NCI-H524 (cell line): ENCODE measurements around the gene ZNF605.
"Not testable (repeated sequence)": the region's sequence is repeated elsewhere in the genome, so short reads cannot be mapped to it uniquely, and the experiment has no call there.

ENCODE experiments used
- DNase-seq, 2 experiments: peaks; one replicate each; lab custom pipeline; 2025; lab: John Stamatoyannopoulos, UW

ZNF605 gene

GRCh38 chr12:132948146-132949066 is 7.7 kb downstream of the ZNF605 start:
- no peak for DNase-seq

DNA sequence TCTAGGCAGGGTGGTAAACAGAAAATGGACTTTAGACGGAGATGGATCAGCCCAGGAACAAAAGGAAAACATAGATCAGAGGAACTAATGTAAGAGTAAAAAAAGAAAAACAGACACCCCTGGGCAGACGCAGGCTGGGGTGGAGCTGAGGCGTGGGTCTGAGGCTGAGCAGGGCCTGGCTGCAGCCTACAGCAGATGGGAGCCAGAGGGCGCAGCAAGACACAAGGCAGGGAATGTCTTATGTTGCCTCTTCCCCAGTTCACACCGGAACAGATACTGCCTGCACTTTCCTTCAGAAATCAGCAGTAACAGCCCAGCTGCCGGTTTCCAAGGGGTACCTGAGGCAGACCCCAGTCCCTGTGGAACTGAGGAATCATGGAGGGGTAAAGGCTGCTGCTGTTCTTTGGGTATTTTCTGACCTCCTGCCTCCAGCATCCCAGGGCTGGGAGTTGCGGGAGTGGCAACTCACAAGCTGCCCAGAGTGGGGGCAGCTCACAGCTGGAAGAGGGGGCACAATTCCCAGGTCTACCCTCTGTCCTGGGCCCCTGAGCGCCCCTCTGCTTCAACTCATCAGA is 9.8 kb downstream of the ZNF605 start:
- DNase-seq: no peak

DNA sequence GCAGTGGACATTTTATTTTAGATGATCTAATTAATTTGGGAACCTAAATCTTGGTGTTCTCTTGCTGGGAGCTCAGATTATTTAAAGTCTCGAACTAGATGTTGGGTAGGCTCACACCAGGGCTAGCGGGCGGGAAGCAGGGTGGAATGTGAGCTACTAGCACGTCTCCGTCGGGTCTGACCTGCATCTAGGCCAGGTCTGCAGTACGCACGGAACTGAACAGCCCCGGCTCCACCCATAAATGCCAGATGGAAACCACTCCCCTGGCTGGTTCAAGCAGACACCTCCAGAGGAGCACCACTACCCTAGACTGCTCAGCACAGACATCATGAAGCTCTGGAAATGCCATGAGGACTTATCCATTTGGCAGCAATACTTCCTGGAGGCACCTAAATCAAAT is 10.3 kb downstream of the ZNF605 start:
- DNase-seq: no peak

GRCh38 chr12:132942611-132943010 is 13.5 kb downstream of the ZNF605 start:
- no peak for DNase-seq

DNA sequence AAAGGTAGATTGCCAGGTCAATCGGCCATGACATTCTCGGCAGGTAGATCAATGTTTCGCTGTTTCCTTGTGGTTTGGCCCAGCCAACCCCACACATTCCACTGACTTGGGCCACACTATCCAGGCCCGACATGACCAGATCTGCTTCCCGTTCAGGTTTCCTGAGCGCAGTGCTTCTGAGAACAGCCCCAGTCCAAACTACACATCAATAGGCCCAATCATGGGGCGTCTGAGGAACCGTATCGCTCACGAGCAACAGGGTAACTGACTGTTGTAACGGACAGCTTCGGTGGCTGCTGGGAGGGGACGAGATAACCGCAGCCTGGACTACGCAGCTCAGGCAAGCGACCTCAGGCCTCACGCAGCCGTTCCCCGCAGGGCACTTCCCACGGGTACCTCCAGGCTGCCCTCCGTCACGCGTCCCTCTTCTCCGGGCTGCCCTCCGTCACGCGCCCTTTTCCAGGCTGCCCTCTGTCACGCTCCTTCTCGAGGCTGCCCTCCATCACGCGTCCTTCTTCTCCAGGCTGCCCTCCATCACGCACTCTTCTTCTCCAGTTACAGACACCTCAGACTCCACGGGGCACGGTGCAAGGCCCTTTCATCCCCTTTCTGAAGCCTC is 14.7 kb downstream of the ZNF605 start:
- DNase-seq: no peak

DNA sequence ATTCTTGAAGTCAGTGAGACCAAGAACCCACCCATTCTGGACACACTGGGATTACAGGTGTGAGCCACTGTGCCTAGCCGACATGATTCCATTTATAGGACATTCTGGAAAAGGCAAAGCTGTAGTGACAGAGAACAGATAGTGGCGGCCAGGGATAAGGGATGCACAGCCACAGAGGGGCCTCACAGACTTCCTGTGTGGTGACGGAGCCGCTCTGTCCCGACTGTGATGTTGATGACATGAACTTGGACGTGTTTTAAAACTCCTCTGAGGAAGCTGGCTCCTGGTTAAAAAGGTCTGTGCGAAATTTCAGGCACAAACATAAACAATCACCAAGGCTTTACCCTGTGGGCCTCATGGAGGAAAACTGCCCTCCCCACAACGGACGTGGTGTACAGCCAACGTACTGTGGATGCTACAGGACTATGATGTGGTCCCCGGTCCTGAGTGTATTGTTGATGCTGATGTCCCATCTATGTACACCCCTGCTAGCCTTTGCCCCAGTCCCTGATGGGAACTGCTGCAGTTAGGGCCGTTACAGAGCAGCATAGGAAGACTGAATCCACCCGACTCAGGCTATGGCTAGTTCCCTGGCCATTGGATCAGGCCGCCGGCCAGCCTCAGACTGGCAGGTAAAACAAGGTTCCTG is 15.9 kb downstream of the ZNF605 start:
- no peak for DNase-seq

DNA sequence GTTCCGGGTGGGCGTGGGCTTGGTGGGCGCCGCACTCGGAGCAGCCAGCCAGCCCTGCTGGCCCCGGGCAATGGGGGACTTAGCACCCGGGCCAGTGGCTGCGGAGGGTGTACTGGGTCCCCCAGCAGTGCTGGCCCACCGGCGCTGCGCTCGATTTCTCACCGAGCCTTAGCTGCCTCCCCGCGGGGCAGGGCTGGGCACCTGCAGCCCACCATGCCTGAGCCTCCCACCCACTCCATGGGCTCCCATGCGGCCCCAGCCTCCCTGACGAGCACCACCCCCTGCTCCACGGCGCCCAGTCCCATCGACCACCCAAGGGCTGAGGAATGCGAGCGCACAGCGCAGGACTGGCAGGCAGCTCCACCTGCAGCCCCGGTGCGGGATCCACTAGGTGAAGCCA is 17.3 kb downstream of the ZNF605 start:
- DNase-seq: not testable (repeated sequence)

GRCh38 chr12:132937476-132937875 is 18.6 kb downstream of the ZNF605 start:
- no peak for DNase-seq

- not testable (repeated sequence) for DNase-seq
Measured at GRCh38 chr12:132936921-132937320, 19.2 kb downstream of the ZNF605 start.

- no peak for DNase-seq
Measured at GRCh38 chr12:132936163-132936562, 19.9 kb downstream of the ZNF605 start.

DNA sequence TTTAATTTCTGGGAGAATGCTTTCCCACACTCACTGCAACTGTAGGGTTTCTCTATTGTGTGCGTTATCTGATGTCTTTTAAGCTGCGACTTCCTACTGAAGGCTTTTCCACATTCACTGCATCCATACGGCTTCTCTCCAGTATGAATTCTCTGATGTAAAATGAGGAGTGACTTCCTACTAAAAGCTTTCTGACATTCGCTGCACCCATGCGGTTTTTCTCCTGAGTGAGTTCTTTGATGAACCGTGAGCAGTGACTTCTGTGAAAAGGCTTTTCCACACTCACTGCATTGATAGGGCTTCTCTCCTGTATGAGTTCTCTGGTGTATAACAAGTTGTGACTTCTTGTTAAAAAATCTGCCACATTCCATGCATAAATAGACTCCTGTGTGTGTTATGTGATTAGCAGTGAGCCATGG is 29.7 kb downstream of the ZNF605 start:
- DNase-seq: no peak

DNA sequence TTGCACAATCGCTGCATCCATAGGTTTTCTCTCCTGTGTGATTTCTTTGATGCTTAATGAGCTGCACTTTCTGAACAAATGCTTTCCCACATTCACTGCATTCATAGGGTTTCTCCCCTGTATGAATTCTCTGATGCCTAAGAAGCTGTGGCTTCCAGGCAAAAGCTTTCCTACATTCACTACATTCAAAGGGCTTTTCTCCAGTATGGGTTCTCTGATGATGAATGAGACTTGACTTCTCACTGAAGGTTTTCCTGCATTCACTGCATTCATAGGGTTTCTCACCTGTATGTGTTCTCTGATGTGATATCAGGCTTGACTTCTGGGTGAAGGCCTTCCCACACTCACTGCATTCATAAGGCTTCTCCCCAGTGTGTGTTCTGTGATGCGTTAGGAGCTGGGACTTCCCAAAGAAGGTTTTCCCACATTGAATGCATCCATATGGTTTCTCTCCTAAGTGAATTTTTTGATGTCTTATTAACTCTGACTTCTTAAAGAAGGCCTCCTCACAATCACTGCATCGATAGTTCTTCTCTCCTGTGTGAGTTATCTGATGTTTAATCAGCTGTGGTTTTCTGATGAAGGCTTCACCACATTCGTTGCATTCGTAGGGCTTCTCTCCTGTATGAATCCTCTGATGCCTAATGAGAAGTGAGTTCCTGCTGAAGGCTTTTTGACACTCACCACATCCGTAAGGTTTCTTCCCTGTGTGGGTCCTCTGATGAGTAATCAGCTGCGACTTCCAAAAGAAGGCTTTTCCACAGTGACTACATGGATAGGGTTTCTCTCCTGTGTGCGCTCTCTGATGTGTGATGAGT is 30.3 kb downstream of the ZNF605 start:
- no peak for DNase-seq

- DNase-seq: no peak
Measured at GRCh38 chr12:132924356-132924755, 31.8 kb downstream of the ZNF605 start.

- DNase-seq: no peak
Measured at GRCh38 chr12:132923356-132923909, 32.7 kb downstream of the ZNF605 start.

DNA sequence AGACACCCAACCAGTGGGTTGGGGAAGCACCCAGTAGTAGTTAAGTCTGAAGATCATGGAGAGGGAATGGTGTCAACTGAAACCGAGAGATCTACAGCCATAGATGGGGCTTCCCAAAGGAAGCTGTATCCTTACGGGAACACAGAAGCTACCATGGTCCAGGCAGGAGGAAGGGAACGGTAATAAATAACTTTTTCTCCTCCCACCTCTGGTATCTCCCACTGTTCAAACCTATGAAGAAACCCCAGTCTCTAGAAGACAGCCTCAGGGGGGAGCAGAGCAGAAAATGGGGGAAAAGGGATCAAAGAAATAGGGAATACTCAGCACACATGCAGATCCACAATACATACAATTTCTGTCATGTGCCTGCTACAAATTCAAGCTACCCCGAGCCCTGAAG is 33.4 kb downstream of the ZNF605 start:
- no peak for DNase-seq

DNA sequence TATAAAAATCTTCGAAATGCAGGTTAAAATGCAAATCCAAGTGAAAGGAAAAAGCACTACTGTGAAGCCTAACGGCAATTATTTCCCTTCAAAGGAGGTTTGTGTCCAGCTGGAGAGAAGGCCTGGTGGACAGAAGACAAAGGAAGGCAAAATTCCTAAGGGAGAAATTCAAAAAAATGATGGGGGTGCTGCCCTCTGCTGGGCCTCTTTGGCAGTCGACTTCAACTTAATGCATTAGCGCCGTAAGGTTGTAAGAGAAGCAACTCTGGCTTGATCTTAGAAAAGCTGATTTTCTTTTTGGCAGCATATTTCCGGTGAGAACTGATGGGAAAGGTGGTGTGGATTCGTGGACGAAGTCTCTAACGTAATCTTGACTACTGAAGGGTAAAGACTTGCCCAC is 34.4 kb downstream of the ZNF605 start:
- no peak for DNase-seq

DNA sequence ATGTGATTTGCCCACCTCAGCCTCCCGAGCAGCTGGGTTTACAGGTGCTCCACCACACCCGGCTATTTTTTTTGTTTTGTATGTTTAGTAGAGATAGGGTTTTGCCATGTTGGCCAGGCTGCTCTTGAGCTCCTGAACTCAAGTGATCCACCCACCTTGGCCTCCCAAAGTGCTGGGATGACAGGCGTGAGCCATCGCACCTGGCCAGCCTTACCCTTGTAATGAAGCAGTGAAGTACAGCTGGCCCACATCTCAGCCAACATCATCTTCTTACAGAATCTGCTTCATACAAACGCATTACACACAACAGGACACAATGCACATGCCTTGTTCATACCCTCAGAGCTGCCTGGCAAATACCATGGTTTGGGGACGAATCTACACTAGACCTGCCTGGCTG is 37.4 kb downstream of the ZNF605 start:
- DNase-seq: no peak

GRCh38 chr12:132909030-132909368 is 47.1 kb downstream of the ZNF605 start:
- no peak for DNase-seq

- DNase-seq: peak; percentile 87 to 98
Measured at GRCh38 chr12:132908145-132909029, 47.7 kb downstream of the ZNF605 start.

DNA sequence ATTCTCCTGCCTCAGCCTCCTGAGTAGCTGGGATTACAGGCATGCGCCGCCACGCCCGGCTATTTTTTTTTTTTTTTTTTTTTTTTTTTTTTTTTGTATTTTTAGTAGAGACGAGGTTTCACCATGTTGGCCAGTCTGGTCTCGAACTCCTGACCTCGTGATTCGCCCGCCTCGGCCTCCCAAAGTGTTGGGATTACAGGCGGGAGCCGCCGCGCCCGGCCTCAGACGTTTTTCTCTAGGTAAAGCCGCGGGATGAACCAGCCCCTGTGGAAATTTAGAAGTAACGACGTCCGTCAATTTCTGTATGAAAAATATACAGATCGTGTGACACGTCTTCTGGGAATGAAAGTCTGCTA is 48.3 kb downstream of the ZNF605 start:
- not testable (repeated sequence) for DNase-seq

DNA sequence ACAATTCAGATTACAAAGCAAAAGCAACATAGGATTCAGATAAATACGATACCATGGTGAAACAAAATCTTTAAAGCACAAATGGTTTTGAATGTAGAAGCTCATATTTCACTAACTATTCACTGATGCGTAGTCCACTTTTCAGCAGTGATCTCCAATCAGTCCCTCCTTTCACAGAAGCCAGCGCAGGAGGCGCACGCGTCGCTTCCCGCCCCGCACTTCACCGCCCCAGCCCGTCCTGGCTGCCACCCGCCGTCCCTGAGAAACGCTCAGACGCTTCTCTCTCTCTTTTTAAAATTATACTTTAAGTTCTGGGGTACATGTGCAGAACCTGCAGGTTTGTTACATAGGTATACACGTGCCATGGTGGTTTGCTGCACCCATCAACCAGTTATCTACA is 48.9 kb downstream of the ZNF605 start:
- DNase-seq: no peak
